Activated CD4-positive, alpha-beta T cell treated with anti-CD3 and anti-CD28 coated beads, Interleukin-2, amount 50 U/mL, for 1 hour (primary cell): ENCODE data around the gene FMO5.
A peak's percentile ranks its signal among the peaks of the same experiment; 100 is the strongest.
"Not testable (repeated sequence)": the region's sequence is repeated elsewhere in the genome, so short reads cannot be mapped to it uniquely, and the experiment has no call there.

Source experiments
- DNase-seq: peaks from one replicate; pipeline ENCODE4 v3.0.0-alpha.2; 2020

Gene FMO5, protein sequence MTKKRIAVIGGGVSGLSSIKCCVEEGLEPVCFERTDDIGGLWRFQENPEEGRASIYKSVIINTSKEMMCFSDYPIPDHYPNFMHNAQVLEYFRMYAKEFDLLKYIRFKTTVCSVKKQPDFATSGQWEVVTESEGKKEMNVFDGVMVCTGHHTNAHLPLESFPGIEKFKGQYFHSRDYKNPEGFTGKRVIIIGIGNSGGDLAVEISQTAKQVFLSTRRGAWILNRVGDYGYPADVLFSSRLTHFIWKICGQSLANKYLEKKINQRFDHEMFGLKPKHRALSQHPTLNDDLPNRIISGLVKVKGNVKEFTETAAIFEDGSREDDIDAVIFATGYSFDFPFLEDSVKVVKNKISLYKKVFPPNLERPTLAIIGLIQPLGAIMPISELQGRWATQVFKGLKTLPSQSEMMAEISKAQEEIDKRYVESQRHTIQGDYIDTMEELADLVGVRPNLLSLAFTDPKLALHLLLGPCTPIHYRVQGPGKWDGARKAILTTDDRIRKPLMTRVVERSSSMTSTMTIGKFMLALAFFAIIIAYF

GRCh38 chr1:147225193-147225730 is at the start of gene FMO5:
Gene FMO5 (minus strand): TSS chr1:147225339. CDS start chr1:147225029, 310 bp downstream.
- peak; percentile 44 for DNase-seq

GRCh38 chr1:147273409-147274336 is 48.5 kb upstream of the FMO5 start:
- DNase-seq: no peak

DNA sequence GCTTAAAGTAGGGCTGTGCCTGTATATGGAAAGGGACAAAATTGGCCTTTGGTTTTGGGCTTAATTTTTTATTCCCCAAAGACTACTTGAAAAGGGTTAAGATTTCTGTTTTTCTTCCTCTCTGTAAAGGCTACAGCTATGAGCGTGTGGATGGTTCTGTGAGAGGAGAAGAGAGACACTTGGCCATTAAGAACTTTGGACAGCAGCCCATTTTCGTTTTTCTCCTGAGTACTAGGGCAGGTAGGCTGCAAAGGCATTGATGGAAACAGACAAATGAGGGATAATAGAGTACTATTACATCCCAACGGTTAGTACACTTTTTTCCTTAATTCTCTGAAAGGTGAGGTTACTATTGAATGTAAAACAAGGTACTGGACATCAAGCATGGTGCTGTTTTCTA is 46.9 kb upstream of the FMO5 start:
- DNase-seq: no peak

DNA sequence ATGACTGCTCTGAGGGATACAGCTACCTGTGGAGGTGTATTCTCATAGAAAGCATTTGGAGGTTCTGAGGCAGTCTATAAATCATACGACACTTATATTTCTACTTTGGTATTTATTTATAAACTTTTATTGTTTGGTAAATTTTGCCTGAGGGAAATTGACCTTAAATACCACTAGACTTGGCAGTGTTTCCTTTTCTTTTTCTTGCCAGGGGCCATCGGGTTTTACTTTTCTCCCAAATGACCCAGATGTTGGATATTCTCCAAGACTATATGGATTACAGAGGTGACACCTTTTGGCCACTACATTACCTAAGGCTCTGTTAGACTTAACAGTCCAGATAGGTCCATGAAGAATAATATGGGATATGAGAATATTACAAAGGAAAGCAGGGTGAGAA is 45.6 kb upstream of the FMO5 start:
- no peak for DNase-seq

DNA sequence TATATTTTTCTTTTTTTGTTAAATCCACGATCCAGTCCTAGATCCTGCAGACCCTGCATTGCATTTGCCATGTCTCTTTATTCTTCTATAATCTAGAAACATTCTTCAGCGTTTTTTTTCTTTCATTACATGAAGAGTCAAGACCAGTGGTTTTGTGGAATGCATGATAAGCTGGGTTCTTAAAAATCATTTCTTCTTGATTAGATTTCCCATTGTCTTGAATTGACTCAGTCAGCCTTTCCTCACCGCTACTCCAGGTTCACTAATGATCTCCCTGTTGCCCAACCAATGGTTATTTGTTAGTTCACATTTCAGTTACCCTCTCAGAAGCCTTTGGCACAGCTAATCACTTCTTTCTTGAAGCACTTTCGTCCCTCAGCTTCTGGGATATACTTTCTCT is 42.6 kb upstream of the FMO5 start:
- no peak for DNase-seq

GRCh38 chr1:147266381-147266780 is 41.2 kb upstream of the FMO5 start:
- no peak for DNase-seq

DNA sequence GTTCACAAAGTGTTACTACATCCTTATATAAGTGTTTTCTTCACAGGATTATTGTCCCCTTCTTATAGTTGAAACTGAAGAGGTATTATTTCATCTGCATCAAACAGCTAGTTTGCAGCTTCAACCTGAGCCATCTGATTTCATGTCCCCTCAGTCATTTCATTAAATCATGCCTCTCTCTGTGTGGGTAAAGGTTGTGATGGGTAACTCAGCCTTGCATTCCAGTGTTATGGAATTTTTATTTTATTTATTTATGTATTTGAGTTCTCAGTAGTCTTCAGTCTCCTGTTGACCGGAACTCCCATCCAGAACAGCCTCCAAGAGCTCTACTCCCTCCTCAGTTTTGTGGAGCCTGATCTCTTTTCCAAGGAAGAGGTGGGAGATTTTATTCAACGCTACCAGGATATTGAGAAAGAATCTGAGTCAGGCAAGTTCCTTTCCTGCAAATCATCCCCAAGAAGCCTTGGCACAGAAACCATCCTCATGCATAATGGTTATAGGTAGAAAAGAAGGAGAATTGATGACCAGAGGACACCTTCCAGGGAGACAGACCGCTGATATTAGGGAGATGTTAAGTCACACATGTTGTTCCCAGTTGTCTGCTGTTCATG is 39.1 kb upstream of the FMO5 start:
- DNase-seq: no peak

DNA sequence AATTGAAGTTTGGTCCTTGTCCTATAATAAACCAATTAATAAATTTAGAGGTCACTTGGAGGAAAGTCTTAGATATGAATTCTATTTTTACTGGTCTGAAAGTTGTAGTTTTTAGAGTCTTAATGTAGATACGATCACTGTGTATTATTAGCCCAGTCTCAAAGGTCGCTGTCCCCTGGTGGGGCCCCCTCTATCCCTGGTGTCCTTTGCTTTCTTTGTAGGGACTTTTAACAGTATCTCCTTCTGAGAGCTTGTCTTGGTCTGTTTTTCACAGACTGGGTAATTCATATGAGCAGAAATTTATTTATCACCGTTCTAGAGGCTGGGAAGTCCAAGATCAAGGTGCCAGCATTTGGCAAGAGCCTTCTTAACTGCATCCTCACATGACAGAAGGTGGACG is 35.8 kb upstream of the FMO5 start:
- DNase-seq: no peak

DNA sequence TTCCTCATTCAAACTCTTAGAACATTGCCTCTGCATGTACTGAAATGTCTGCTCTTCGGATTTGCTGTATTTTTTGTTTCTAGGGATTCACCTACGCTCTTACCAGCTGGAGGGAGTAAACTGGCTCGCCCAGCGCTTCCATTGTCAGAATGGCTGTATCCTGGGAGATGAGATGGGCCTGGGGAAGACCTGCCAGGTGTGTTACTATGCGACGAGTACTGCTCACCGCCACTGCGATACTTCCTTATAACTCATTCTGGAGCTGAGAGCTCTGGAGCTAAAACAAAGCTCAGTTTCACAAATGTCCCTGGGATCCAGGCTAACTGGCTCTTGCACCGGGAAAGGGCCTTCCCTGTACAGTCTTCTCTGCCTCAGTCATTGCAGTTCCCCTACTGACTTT is 27.4 kb upstream of the FMO5 start:
- DNase-seq: no peak

DNA sequence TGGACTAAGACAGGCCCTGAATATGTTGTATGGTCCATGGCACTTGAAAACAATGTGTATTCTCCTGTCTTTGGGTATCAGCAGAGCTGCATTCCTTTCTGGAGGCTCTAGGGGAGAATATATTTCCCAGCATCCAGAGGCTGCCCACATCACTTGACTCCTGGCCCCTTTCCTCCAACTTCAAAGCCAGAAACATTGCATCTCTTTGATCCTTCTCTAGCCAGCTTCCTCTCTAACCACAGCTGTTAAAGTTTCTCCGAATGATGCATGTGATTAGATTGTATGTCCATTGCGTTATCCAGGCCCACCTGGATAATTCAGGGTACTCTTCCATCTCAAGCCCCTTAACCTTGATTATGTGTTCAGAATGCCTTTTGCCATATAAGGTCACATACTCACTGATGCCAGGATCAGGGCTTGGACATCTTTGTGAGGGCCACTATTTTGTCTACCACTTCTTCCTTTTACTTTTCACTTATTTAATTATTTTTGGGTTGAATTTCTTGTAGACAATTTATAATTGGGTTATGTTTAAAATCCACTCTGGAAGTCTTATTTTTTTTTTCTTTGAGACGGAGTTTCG is 22.6 kb upstream of the FMO5 start:
- no peak for DNase-seq

- no peak for DNase-seq
Measured at GRCh38 chr1:147246910-147247655, 21.9 kb upstream of the FMO5 start.

GRCh38 chr1:147246044-147246690 is 21.0 kb upstream of the FMO5 start:
- DNase-seq: no peak

- no peak for DNase-seq
Measured at GRCh38 chr1:147245586-147246021, 20.5 kb upstream of the FMO5 start.

GRCh38 chr1:147245129-147245528 is 20.0 kb upstream of the FMO5 start:
- no peak for DNase-seq

- DNase-seq: no peak
Measured at GRCh38 chr1:147243841-147244240, 18.7 kb upstream of the FMO5 start.

DNA sequence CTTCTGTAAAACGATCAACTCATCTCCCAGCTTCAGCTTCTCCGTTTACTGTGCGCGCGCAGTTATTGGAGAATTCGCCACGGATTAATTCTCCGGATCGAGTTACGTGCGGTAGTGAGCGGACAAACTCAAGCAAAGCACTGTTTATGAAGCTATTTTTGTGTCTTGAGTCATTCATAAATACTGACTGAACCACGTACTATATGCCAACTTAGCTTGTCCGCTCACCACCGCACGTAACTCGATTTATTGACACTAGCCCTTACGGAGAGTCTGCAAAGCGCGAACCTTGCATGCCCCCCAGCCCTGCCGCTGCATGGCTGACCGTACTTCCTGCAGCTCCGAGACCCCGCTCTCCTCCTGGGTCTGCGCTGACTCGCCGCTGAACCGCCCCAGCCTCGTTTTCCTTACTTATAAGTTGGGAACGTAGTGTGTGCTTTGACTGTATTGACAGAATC is 18.1 kb upstream of the FMO5 start:
- no peak for DNase-seq

- DNase-seq: peak; percentile 93
Measured at GRCh38 chr1:147242449-147243227, 17.5 kb upstream of the FMO5 start, which contains the start of gene CHD1L. Gene CHD1L (plus strand): TSS chr1:147242684. CDS start chr1:147242704, 20 bp downstream.

DNA sequence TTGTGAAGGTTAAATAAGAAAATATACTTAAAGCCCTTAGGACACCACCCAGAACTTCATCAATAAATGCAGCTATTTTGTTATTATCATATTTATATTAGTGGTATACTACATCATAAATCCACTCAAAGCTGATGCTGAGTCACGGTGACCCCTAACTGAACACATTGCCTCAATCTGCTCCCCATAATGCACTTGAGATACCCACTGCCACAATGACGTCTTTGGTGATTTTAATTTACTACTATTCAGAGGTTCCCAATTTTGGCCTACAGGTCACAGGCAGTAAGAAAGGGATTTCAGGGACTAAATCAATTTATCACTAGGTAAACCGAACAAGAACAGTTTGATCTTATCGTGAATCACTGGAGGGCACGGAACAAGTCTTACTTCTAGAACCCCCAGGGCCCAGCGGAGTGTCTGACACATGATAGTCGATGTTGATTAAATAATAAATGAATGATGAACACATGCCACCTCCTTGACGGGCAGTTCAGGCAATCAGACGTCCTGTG is 16.9 kb upstream of the FMO5 start:
- DNase-seq: no peak

- not testable (repeated sequence) for DNase-seq
Measured at GRCh38 chr1:147240131-147240721, 15.1 kb upstream of the FMO5 start.
